GM12878 (cell line): ENCODE results near the gene KLRF2. TPM values are rescaled to one million over a fixed set of nuclear protein-coding genes. Genes with fewer than 3 reads are reported as not detected.

Source experiments
- ATAC-seq: fragments of 200-7000 bp; cut with Tn5 transposase; 3 replicates; pipeline ENCODE4 v1.9.1; 2020; ENCODE audit warnings: mild to moderate bottlenecking, moderate library complexity
- BruUV-seq: library from RNA; stranded (reverse); fragments of 400-500 nt; replicated peaks from 2 replicates; lab custom pipeline; 2021; lab: Mats Ljungman, UMichigan
- CTCF ChIA-PET: fragments of 300-600 bp; sonication (Branson Sonifier 250); formaldehyde crosslinking; extraction: SDS; loops from one replicate; lab custom pipeline; 2021; ENCODE audit warnings: inconsistent platforms; lab: Yijun Ruan, JAX
- POLR2A ChIA-PET: fragments of 350-600 bp; formaldehyde crosslinking; extraction: SDS; loops from one replicate; lab custom pipeline; 2021; ENCODE audit warnings: inconsistent platforms; lab: Charles Lee
- RAD21 ChIA-PET: fragments of 300-600 bp; sonication (Branson Sonifier 250); formaldehyde crosslinking; loops from one replicate; lab custom pipeline; 2023; ENCODE audit warnings: antibody characterized with exemption; ENCODE audit not compliant: unreplicated experiment; lab: Charles Lee
- SMC1A ChIA-PET: fragments of 300-600 bp; sonication (Branson Sonifier 250); formaldehyde crosslinking; loops from one replicate; lab custom pipeline; 2023; ENCODE audit not compliant: unreplicated experiment, uncharacterized antibody; lab: Charles Lee
- DNase-seq: peaks from one replicate; pipeline ENCODE4 v3.0.0-alpha.2; 2011; ENCODE audit warnings: low read depth, low spot score
- FAIRE-seq: peaks from 3 replicates; lab custom pipeline; 2011; peaks lifted over from hg19 to GRCh38; lab: Jason Lieb, UNC
- H2AFZ ChIP-seq: 2 replicates; pipeline ENCODE4 v1.6.0; 2011; ENCODE audit warnings: low read depth, low read length, control low read depth; ENCODE audit not compliant: control insufficient read depth
- H3K27ac ChIP-seq: 2 replicates; pipeline ENCODE4 v1.5.1; 2011; ENCODE audit warnings: control low read depth; ENCODE audit not compliant: control insufficient read depth, insufficient read depth
- H3K27me3 ChIP-seq, 2 experiments: replicated peaks in 1 of 2; 2 replicates each; pipeline versions ENCODE4 v1.6.0 to v1.6.1; 2011; ENCODE audit warnings: low read length in 1 of 2; ENCODE audit not compliant: control insufficient read depth in 2 of 2, insufficient read depth in 2 of 2
- H3K36me3 ChIP-seq, 2 experiments: 2 replicates each; pipeline ENCODE4 v1.5.1; 2011; ENCODE audit warnings: low read length in 1 of 2; ENCODE audit not compliant: control insufficient read depth in 2 of 2, insufficient read depth in 2 of 2
- H3K4me1 ChIP-seq: 2 replicates; pipeline ENCODE4 v1.6.1; 2011; ENCODE audit warnings: mild to moderate bottlenecking, low read length, moderate library complexity, mixed read lengths; ENCODE audit not compliant: control insufficient read depth, insufficient read depth
- H3K4me2 ChIP-seq: 2 replicates; pipeline ENCODE4 v1.6.0; 2011; ENCODE audit warnings: control low read depth; ENCODE audit not compliant: control insufficient read depth, insufficient read depth
- H3K4me3 ChIP-seq: fragments of 200-600 bp; sonication (generic); 2 replicates; pipeline ENCODE4 v1.5.1; 2016
- H3K79me2 ChIP-seq: 2 replicates; pipeline ENCODE4 v1.6.0; 2011; ENCODE audit warnings: low read length; ENCODE audit not compliant: control insufficient read depth, insufficient read depth
- H3K9ac ChIP-seq: 2 replicates; pipeline ENCODE4 v1.8.0; 2011; ENCODE audit warnings: low read length, control low read depth, mixed read lengths; ENCODE audit not compliant: control insufficient read depth, insufficient read depth
- H3K9me3 ChIP-seq: replicated peaks from 3 replicates; pipeline ENCODE4 v1.5.1; 2011; ENCODE audit warnings: mild to moderate bottlenecking, low read length; ENCODE audit not compliant: control insufficient read depth, insufficient read depth
- H4K20me1 ChIP-seq: 2 replicates; pipeline ENCODE4 v1.6.0; 2011; ENCODE audit not compliant: control insufficient read depth, insufficient read depth
- ASH2L ChIP-seq: fragments of 300-600, 200-600 bp; sonication (generic); IDR thresholded peaks from 2 replicates; pipeline ENCODE4 v1.6.1; 2017; ENCODE audit warnings: low read depth, mild to moderate bottlenecking, borderline replicate concordance
- IRF5 ChIP-seq: fragments of 450-650 bp; IDR thresholded peaks from 2 replicates; pipeline ENCODE4 v1.6.1; 2017; ENCODE audit warnings: borderline replicate concordance
- NFYB ChIP-seq: IDR thresholded peaks from 2 replicates; pipeline ENCODE4 v1.6.1; 2011; ENCODE audit warnings: low read depth, mild to moderate bottlenecking, low read length, improper control_type of control experiment, moderate library complexity; ENCODE audit not compliant: insufficient read depth
- POLR2AphosphoS5 ChIP-seq: IDR thresholded peaks from 2 replicates; pipeline ENCODE4 v1.6.1; 2011; ENCODE audit warnings: mild to moderate bottlenecking, low read length, inconsistent platforms
- POU2F2 ChIP-seq: IDR thresholded peaks from 3 replicates; pipeline ENCODE4 v1.6.1; 2011; ENCODE audit warnings: low read depth, mild to moderate bottlenecking, low read length, borderline replicate concordance
- RFX5 ChIP-seq: IDR thresholded peaks from 2 replicates; pipeline ENCODE4 v1.6.1; 2011; ENCODE audit warnings: low read depth, low read length, improper control_type of control experiment
- WGBS: methylation state at CpG from one replicate; pipeline ENCODE4 v1.1.6; 2016; ENCODE audit warnings: low lambda C conversion rate; ENCODE audit not compliant: insufficient replicate concordance, insufficient coverage; ENCODE audit errors: missing lambda C conversion rate; 5-methylcytosine and 5-hydroxymethylcytosine counted together
- in situ Hi-C: fragments of 300-500 bp; cut with MboI; formaldehyde crosslinking; loops from 9 replicates; pipeline ENCODE4 v1.14.3; 2018; ENCODE audit warnings: mixed read lengths
- intact Hi-C: fragments of 100-400 bp; cut with micrococcal nuclease; formaldehyde crosslinking; loops from one replicate; pipeline ENCODE4 v1.14.2; 2022; ENCODE audit not compliant: unreplicated experiment
- polyA plus RNA-seq, 11 experiments: library from polyadenylated mRNA; depleted of rRNA in 4 of 11; unstranded in 6 of 11; stranded (reverse) in 5 of 11; fragments of >200 nt; fragmentation: Nextera tagmentation in 4 of 11; fragmentation: Illumina TruSeq in 1 of 11; extraction: Ambion mirVana in 4 of 11; extraction: Trizol in 1 of 11; gene quantifications; 1 replicate in 1 of 11; 2 replicates in 10 of 11; pipeline versions ENCODE4 v1.2.1 to v1.2.3, GENCODE V29; 2011 to 2016; ENCODE audit warnings: inconsistent platforms in 2 of 11, missing spikeins in 2 of 11, low read depth in 1 of 11
- total RNA-seq, 4 experiments: library from RNA; depleted of rRNA in 3 of 4; stranded (reverse); fragments of >200 nt in 3 of 4; fragmentation: Illumina TruSeq in 1 of 4; extraction: Trizol in 1 of 4; gene quantifications; 2 replicates each; pipeline versions ENCODE4 v1.2.1 to v1.2.3, GENCODE V29; 2013 to 2021

Gene KLRF2
- total and polyA plus RNA-seq, 10 of the 15 experiments (the other 5 are each of a cell fraction or from before 2014, with no cell fraction given): 0.15 to 2.1 (median 0.26) TPM; not detected in 6

GRCh38 chr12:9919443-9919842 is 38.2 kb downstream of the KLRF2 start:
- ChIA-PET CTCF (interaction anchor here (0.5 kb wide), 1 partner anchor 1262 kb away, joined by 3 read pairs; no protein-coding TSS in a partner anchor), SMC1A (interaction anchor here (1.4 kb wide), 2 partner anchors 20 to 25 kb away, joined by 3 read pairs; no protein-coding TSS in a partner anchor), POLR2A (no interaction called here), RAD21 (no interaction called here)
- TF ChIP-seq POLR2AphosphoS5 (no peak), NFYB (no peak), POU2F2 (no peak), ASH2L (no peak), RFX5 (no peak), IRF5 (no peak)
- no TSS peak for BruUV-seq
- Histone ChIP-seq H3K9me3 (no peaks in the 10 kb centered on the region; the same call in 2 of the 3 replicates), H3K79me2 (no peaks in the 10 kb centered on the region), H4K20me1 (no peaks in the 10 kb centered on the region), H3K27ac (no peak overlapping the region), H3K27me3 (peaks cover 0 to 2% of the 10 kb centered on the region in 2 experiments; a peak in 2 of 4 replicates), H3K4me1 (no peaks in the 10 kb centered on the region), H3K4me2 (no peak overlapping the region), H2AFZ (no peak overlapping the region), H3K36me3 (no peaks in the 10 kb centered on the region), H3K4me3 (no peak overlapping the region), H3K9ac (no peak overlapping the region)
- in situ Hi-C loops: no loop called here
- WGBS: 53% methylated on average over 3 of the region's 3 CpGs
- no peak for DNase-seq
- no peak for FAIRE-seq
- intact Hi-C loops: no loop called here
- ATAC-seq: no peak
